ENCODE measurements around the gene IL19. TPM values are rescaled to one million over a fixed set of nuclear protein-coding genes. Genes with fewer than 3 reads are reported as not detected.

Gene IL19
- total RNA-seq, 2 experiments from 2014 or later, result not detected

DNA sequence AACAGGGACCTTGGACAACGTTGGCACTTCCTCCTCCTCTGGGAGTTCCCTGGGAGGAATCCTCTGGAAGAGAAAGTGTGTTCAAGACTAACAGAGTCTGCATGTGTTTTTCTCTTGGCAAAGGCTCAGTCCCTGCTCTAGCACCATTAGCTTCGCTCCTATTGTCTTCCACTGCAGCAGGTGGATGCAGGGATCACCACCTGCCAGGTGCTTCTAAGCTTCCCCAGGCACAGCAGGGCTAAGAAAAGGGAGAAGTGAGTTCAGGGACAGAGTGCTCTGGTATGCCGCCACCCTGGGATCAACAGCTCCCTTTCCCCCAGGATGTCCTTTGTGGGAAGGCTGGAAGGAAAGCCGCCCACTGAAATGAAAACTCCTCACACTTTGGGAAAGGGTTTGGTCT is 50.9 kb downstream of the IL19 start:
- intact Hi-C loops (cut with micrococcal nuclease; ENCODE audit: unreplicated experiment), result no loop called here
- no TSS peak for BruUV-seq (replicated peaks)

DNA sequence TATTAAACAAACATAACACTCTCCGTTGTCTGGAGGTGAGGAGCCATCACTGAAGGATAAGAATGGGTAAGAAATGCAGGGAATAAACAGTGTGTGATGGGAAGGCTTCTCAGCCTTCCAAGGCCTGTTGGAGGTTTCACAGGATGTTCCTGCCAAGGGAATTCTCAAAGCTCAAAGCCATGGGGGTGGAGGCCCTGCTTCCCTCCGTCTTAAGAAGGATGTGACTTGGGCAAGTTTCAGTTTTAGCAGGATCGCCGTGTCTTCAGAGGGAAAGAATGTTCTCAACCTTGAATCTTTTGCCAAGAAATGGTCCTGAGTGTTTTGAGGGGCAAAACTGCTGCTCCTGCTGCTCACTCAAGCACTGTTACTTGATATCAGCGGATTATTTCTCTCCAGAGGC is 53.2 kb downstream of the IL19 start:
- no peak overlapping the region for H3K27ac ChIP-seq (ENCODE audit: low read depth, low read length, poor library complexity, severe bottlenecking)
- no peaks in the 10 kb centered on the region for H3K36me3 ChIP-seq (ENCODE audit: insufficient read depth, low read length)
- no TSS peak for BruUV-seq (replicated peaks)
- peaks cover 6% of the 10 kb centered on the region for H3K4me1 ChIP-seq (ENCODE audit: insufficient read depth, low read length, poor library complexity, severe bottlenecking)
- no peak overlapping the region for H3K4me2 ChIP-seq (ENCODE audit: low read length)
- H4K20me1 ChIP-seq (ENCODE audit: insufficient read depth, low read length), result no peaks in the 10 kb centered on the region
- no peaks in the 10 kb centered on the region for H3K9me3 ChIP-seq (ENCODE audit: low read length)
- no peak overlapping the region for H3K4me3 ChIP-seq (ENCODE audit: low read depth, low read length, poor library complexity, severe bottlenecking)
- intact Hi-C loops (cut with micrococcal nuclease; ENCODE audit: unreplicated experiment), result no loop called here
- ChIA-PET POLR2A (no interaction called here), CTCF (ENCODE audit: unreplicated experiment) (no interaction called here)
- no peaks in the 10 kb centered on the region for H3K9me2 ChIP-seq (ENCODE audit: insufficient read depth, low read length)
- H3K79me2 ChIP-seq (ENCODE audit: insufficient read depth, low read depth, low read length), result no peaks in the 10 kb centered on the region
- H2AFZ ChIP-seq (ENCODE audit: low read length), result no peak overlapping the region
- no peak for DNase-seq (ENCODE audit: low spot score)
- TF ChIP-seq EZH2phosphoT487 (IDR thresholded peaks at IDR 0.05; ENCODE audit: borderline replicate concordance, low read depth, low read length), result no peak
- TF ChIP-seq, protein P1, sequence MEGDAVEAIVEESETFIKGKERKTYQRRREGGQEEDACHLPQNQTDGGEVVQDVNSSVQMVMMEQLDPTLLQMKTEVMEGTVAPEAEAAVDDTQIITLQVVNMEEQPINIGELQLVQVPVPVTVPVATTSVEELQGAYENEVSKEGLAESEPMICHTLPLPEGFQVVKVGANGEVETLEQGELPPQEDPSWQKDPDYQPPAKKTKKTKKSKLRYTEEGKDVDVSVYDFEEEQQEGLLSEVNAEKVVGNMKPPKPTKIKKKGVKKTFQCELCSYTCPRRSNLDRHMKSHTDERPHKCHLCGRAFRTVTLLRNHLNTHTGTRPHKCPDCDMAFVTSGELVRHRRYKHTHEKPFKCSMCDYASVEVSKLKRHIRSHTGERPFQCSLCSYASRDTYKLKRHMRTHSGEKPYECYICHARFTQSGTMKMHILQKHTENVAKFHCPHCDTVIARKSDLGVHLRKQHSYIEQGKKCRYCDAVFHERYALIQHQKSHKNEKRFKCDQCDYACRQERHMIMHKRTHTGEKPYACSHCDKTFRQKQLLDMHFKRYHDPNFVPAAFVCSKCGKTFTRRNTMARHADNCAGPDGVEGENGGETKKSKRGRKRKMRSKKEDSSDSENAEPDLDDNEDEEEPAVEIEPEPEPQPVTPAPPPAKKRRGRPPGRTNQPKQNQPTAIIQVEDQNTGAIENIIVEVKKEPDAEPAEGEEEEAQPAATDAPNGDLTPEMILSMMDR (conservative IDR thresholded peaks at IDR 0.05; ENCODE audit: low read length), result no peak

More for the DNA sequence above, 50.9 kb downstream of the IL19 start:
- Histone ChIP-seq H3K4me3 (ENCODE audit: low read depth, low read length, poor library complexity, severe bottlenecking) (no peak overlapping the region), H3K27ac (ENCODE audit: low read depth, low read length, poor library complexity, severe bottlenecking) (no peak overlapping the region), H3K79me2 (ENCODE audit: insufficient read depth, low read depth, low read length) (no peaks in the 10 kb centered on the region), H3K36me3 (ENCODE audit: insufficient read depth, low read length) (no peaks in the 10 kb centered on the region), H4K20me1 (ENCODE audit: insufficient read depth, low read length) (no peaks in the 10 kb centered on the region), H3K9me2 (ENCODE audit: insufficient read depth, low read length) (no peaks in the 10 kb centered on the region), H3K4me2 (ENCODE audit: low read length) (no peak overlapping the region), H3K4me1 (ENCODE audit: insufficient read depth, low read length, poor library complexity, severe bottlenecking) (no peaks in the 10 kb centered on the region), H2AFZ (ENCODE audit: low read length) (no peak overlapping the region), H3K9me3 (ENCODE audit: low read length) (no peaks in the 10 kb centered on the region)
- CTCF ChIA-PET (ENCODE audit: unreplicated experiment), result interaction anchor here (0.5 kb wide), 1 partner anchor 275 kb away, joined by 3 read pairs; no protein-coding TSS in a partner anchor
- DNase-seq (ENCODE audit: low spot score), result no peak
- POLR2A ChIA-PET, result no interaction called here
- TF ChIP-seq, protein P1 (conservative IDR thresholded peaks at IDR 0.05; ENCODE audit: low read length), result no peak
- no peak for TF ChIP-seq EZH2phosphoT487 (IDR thresholded peaks at IDR 0.05; ENCODE audit: borderline replicate concordance, low read depth, low read length)

DNA sequence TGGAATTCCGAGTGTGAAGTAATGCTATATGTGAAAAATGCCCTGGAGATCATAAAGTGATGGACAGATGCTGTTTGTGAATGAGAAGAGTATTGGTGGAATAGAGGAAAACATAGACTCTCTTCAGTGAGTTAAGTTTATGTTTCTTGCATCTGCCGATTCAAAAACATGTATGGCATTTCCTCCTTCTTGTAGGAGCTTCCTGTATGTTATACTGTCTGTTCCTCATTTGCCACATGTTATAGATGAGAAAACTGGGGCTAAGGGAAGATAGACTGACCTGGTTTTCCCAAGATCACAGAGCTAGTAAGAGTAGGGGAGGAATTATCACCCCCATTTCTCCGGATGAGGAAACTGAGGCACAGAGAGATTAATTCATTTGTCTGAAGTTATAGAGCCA is 53.8 kb downstream of the IL19 start:
- TF ChIP-seq EZH2phosphoT487 (IDR thresholded peaks at IDR 0.05; ENCODE audit: borderline replicate concordance, low read depth, low read length), result no peak
- TF ChIP-seq, protein P1 (conservative IDR thresholded peaks at IDR 0.05; ENCODE audit: low read length), result no peak
- CTCF ChIA-PET (ENCODE audit: unreplicated experiment), result no interaction called here
- POLR2A ChIA-PET, result interaction anchor here (0.6 kb wide), 1 partner anchor 52 kb away, joined by 3 read pairs; the partner anchor contains the start of gene IL10
- no peaks in the 10 kb centered on the region for H3K9me3 ChIP-seq (ENCODE audit: low read length)
- intact Hi-C loops (cut with micrococcal nuclease; ENCODE audit: unreplicated experiment), result no loop called here
- no peak overlapping the region for H3K4me3 ChIP-seq (ENCODE audit: low read depth, low read length, poor library complexity, severe bottlenecking)
- H3K4me1 ChIP-seq (ENCODE audit: insufficient read depth, low read length, poor library complexity, severe bottlenecking), result peaks cover 12% of the 10 kb centered on the region
- no TSS peak for BruUV-seq (replicated peaks)
- H3K79me2 ChIP-seq (ENCODE audit: insufficient read depth, low read depth, low read length), result no peaks in the 10 kb centered on the region
- H2AFZ ChIP-seq (ENCODE audit: low read length), result no peak overlapping the region
- DNase-seq (ENCODE audit: low spot score), result no peak
- H3K36me3 ChIP-seq (ENCODE audit: insufficient read depth, low read length), result no peaks in the 10 kb centered on the region
- H4K20me1 ChIP-seq (ENCODE audit: insufficient read depth, low read length), result no peaks in the 10 kb centered on the region
- no peak overlapping the region for H3K27ac ChIP-seq (ENCODE audit: low read depth, low read length, poor library complexity, severe bottlenecking)
- no peak overlapping the region for H3K4me2 ChIP-seq (ENCODE audit: low read length)
- H3K9me2 ChIP-seq (ENCODE audit: insufficient read depth, low read length), result no peaks in the 10 kb centered on the region

All from OCI-LY7 (cell line).